Adipocyte (in vitro differentiated cells): Measurements from ENCODE around the gene ZNF330.
"Not testable (repeated sequence)": the region's sequence is repeated elsewhere in the genome, so short reads cannot be mapped to it uniquely, and the experiment has no call there.

Experiments
- DNase-seq: peaks from one replicate; pipeline ENCODE4 v3.0.0-alpha.2; 2015; ENCODE audit warnings: low read depth
- H3K27me3 ChIP-seq: replicated peaks from 2 replicates; pipeline ENCODE4 v1.7.0; 2013; ENCODE audit warnings: mild to moderate bottlenecking, low read length, moderate library complexity; ENCODE audit not compliant: control insufficient read depth, insufficient read depth
- H3K36me3 ChIP-seq: 2 replicates; pipeline ENCODE4 v1.7.0; 2013; ENCODE audit warnings: low read length, mild to moderate bottlenecking, moderate library complexity; ENCODE audit not compliant: control insufficient read depth, insufficient read depth, severe bottlenecking
- H3K4me1 ChIP-seq: 2 replicates; pipeline ENCODE4 v1.7.0; 2013; ENCODE audit warnings: mild to moderate bottlenecking, low read length, moderate library complexity; ENCODE audit not compliant: control insufficient read depth, insufficient read depth
- H3K4me3 ChIP-seq: 2 replicates; pipeline ENCODE4 v1.7.0; 2013; ENCODE audit warnings: mild to moderate bottlenecking, low read length, moderate library complexity
- H3K9ac ChIP-seq: 2 replicates; pipeline ENCODE4 v1.7.0; 2013; ENCODE audit warnings: mild to moderate bottlenecking, low read length, moderate library complexity
- H3K9me3 ChIP-seq: 2 replicates; pipeline ENCODE4 v1.7.0; 2013; ENCODE audit warnings: mild to moderate bottlenecking, low read length, moderate library complexity; ENCODE audit not compliant: control insufficient read depth

The ZNF330 gene

DNA sequence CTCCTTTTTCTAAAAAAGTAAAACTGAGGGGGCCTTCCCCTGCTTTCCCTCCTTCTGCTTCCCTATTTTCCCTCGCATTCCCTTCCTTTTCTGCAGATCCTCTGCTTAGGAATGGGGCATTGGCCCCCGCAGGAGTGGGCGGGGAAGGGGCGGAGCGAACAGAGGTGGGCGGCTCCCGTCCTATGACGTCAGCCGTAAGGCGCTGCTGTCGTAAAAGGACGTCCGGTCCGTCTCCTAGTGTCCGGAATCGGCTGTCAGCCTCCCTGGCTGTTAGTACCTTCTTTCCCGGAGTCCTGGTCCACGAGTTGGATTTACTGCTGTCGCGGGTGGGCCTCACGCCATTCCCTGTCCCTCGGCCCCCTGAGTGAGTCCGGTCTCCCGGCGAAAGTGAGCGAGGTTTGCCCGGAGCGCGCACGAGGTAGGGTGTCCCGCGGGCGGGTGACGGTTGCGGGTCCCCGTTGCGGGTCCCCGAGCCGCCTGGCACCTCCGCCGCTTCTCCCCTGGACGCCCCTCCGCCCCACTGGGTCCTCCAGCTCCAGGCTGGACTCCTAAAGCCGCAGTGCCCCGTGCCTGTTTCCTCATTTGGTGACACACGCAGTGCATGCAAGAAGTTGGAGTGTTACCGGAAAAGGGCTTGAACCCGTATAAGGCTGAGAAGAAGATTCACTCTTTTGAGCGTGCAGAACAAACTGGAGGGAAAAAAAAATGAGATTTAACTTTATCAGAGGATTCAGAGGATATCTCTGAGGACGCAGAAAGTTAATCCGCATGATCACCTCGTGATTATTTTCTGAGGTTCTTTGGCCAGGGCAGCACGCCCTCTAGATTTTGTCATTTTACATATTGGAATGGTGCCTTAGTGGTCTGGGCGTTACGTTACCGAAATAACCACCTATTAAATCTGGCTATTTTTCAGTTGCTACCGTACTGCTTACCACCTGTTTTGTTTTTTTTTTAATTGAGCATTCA, at the start of gene ZNF330:
Gene ZNF330 (plus strand): TSS at position 205 of the 969 bp plus-strand sequence. CDS start 1,477 bp downstream, outside the sequence.
- DNase-seq = peak; percentile 96
- H3K9me3 ChIP-seq = no peaks in the 10 kb centered on the region
- H3K27me3 ChIP-seq = no peaks in the 10 kb centered on the region
- H3K4me3 ChIP-seq = peak within 1 kb of the TSS; percentile 100
- peaks cover 29% of the 10 kb centered on the region for H3K4me1 ChIP-seq
- peaks cover 38% of the 10 kb centered on the region for H3K36me3 ChIP-seq
- H3K9ac ChIP-seq = peak within 1 kb of the TSS; percentile 99

DNA sequence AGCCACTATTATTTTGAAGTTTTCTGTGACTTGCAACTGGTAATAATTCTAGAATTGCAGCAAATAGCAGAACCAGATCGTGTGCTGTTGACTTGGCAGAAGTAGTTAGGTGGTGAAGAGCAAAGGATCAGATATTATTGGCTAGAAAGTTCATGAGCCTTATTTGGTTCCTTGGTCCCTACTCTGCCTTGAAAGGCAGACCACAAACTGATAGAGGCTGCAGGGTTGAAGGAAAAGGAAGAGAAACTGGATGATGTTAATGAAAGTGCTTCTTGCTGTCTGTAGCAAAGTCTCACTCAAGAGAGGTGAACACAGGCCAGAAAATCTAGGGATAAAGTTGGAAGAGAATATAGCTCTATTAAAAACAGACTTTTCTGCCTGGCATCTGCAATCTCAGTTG, 46.2 kb upstream of the ZNF330 start:
- no peaks in the 10 kb centered on the region for H3K9me3 ChIP-seq
- peaks cover 7% of the 10 kb centered on the region for H3K27me3 ChIP-seq
- H3K36me3 ChIP-seq = no peaks in the 10 kb centered on the region
- H3K4me3 ChIP-seq = no peak overlapping the region
- no peak overlapping the region for H3K9ac ChIP-seq
- no peak for DNase-seq
- no peaks in the 10 kb centered on the region for H3K4me1 ChIP-seq

DNA sequence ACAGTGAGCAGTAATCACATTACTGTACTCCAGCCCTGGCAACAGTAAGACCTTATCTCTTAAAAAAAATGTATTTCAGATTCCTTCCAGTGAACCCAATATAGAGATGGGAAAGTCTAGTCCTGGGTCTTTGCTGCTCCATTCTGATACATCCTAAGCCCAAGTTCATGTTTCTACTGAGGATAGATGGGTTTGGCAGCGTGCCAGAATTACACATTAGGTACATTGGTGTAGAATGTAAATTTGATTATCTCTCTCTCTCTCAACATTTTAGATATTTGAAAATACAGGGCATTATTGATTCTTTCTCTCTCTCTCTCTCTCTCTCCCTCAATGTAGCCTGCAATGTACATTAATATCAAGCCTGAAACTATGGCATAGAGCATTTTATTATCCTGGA, 43.5 kb upstream of the ZNF330 start:
- no peak for DNase-seq
- Histone ChIP-seq H3K9ac (no peak overlapping the region), H3K36me3 (no peaks in the 10 kb centered on the region), H3K4me1 (no peaks in the 10 kb centered on the region), H3K4me3 (no peak overlapping the region), H3K27me3 (no peaks in the 10 kb centered on the region), H3K9me3 (no peaks in the 10 kb centered on the region)

DNA sequence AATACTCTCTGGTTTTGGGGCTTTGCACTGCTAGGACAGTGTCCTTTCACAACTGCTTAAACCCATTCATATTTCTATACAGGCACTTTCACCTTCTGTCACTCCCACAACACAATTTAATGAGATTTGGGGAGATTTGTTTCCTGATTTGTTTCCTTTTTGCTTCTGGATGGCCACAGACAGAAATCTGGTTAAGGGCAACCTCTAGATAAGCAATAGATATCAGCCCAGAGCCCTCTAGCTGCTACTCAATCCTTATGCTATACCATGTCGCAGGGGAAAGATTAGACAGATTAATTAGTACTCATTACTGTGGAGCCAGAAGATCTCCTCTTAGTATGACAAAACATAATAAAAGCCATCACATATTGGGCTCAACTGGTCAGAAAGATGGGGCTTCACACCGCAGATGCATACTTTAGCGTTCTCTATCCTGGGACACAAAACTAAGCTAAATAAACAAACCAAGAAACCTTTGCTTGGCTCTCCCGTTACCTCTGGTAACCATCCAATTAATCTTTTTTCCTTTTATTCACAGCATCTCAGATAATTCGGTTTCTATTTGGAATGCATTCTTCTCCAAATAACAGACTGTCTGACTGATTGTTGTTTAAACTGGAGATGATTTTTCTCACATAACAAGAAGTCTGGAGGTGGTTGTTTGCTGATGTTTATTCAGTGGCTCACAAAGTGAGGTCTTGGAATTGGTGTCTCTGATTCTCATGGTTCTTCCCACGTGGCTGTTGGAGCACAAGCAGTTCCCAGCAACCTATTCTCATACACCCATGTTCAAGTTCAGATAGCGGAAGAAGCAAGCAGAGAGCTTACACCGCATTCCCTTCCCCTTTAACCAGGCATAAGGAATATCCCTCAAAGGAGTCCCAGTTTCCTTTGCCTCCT, 41.0 kb upstream of the ZNF330 start:
- Histone ChIP-seq H3K27me3 (no peaks in the 10 kb centered on the region), H3K4me3 (no peak overlapping the region), H3K36me3 (no peaks in the 10 kb centered on the region), H3K9ac (no peak overlapping the region), H3K9me3 (peaks cover 5% of the 10 kb centered on the region), H3K4me1 (no peaks in the 10 kb centered on the region)
- no peak for DNase-seq

DNA sequence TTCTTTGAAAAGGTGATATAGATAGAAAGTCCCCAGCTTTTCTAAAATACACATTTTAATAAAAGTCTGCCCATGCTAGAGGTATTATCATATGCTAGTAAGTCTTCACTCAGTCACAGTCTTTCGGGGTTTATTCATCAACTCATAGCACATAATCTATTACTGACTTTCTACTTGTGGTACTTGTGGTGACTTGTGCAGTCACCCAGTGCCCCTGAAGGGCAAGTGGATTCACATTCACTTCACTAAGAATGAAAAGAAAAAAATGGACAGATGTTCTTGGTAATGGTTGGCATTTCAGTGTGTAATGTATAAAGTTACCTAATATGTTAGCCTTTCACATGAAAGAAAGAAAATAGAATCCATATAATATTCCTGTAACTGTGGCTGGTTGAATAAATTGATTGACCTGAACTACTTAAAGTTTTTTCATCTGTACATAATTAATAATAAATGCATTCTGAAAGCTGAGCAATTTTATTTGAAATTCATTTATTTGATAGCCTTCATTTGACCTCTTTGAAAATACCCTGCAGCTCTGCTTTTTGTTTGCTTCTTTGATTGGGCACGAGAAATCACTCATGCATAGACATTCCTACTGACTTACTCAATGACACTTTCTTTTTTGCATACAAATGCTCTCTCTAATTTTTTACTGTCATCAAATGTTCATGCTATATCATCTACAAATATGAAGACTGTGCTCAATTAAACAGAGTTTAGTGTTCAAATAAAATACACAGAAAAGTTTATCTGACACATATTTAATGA, 39.5 kb upstream of the ZNF330 start:
- no peak overlapping the region for H3K4me3 ChIP-seq
- no peaks in the 10 kb centered on the region for H3K27me3 ChIP-seq
- no peaks in the 10 kb centered on the region for H3K36me3 ChIP-seq
- no peak overlapping the region for H3K9ac ChIP-seq
- peaks cover 5% of the 10 kb centered on the region for H3K9me3 ChIP-seq
- peak; percentile 14 for DNase-seq
- H3K4me1 ChIP-seq = no peaks in the 10 kb centered on the region

DNA sequence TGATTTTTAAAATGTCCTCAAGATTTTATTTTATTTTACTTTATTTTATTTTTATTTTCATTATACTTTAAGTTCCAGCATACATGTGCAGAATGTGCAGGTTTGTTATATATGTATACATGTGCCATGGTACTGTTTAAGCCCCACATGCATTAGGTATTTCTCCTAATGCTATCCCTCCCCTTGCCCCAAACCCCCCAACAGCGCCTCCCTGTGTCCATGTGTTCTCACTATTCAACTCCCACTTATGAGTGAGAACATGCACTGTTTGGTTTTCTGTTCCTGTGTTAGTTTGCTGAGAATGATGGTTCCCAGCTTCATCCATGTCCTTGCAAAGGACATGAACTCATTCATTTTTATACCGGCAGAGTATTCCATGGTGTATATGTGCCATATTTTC, 37.2 kb upstream of the ZNF330 start:
- H3K9me3 ChIP-seq, H3K9ac ChIP-seq, H3K36me3 ChIP-seq, H3K4me1 ChIP-seq, DNase-seq, H3K4me3 ChIP-seq, H3K27me3 ChIP-seq: not testable (repeated sequence)

DNA sequence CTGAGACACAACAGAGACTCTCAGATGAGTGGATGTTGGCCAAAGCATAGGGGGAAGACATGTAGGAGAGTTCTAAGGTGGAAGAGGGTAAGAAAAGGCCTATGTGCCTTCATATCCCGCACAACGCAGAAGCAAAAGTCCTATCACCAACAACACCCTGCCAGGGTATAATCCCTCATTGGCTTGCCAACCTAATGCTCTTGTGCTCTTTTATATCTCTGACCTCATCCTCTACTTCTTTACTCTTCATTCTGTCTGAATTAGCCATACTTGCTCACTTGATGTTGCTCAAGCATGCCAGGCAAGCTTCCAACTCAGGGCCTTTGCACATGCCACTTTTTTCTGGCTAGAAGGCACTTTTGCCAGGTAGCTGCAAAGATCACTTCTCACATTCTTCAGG, 28.1 kb upstream of the ZNF330 start:
- H3K36me3 ChIP-seq = no peaks in the 10 kb centered on the region
- H3K4me3 ChIP-seq = no peak overlapping the region
- no peak for DNase-seq
- H3K9me3 ChIP-seq = no peaks in the 10 kb centered on the region
- no peaks in the 10 kb centered on the region for H3K4me1 ChIP-seq
- peaks cover 9% of the 10 kb centered on the region for H3K27me3 ChIP-seq
- H3K9ac ChIP-seq = no peak overlapping the region

DNA sequence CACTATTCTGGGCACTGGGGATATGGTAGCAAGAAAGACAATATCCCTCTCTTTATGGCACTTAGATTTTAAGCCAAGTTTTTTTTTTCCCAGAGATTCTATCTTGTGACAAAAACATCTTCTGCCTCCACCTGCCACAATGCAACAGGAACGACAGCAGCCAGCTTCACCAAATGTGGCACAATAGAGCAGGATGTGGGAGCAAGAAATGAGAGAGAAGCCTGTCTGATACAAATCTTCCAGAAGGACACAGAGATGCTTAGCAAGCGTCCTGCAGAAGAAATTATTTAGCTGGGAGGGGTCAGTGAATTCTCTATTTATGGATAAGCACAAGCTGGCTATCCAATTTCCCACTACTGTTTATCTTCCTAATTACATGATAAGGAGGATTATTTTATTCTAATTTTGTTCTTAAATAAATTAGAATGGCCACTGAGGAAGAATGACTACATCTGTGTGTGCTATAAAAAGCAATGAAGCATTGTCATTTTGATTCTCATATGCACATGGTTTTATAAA, 27.1 kb upstream of the ZNF330 start:
- H3K4me3 ChIP-seq = no peak overlapping the region
- peaks cover 8% of the 10 kb centered on the region for H3K27me3 ChIP-seq
- no peaks in the 10 kb centered on the region for H3K4me1 ChIP-seq
- no peaks in the 10 kb centered on the region for H3K36me3 ChIP-seq
- no peak overlapping the region for H3K9ac ChIP-seq
- no peak for DNase-seq
- H3K9me3 ChIP-seq = no peaks in the 10 kb centered on the region

DNA sequence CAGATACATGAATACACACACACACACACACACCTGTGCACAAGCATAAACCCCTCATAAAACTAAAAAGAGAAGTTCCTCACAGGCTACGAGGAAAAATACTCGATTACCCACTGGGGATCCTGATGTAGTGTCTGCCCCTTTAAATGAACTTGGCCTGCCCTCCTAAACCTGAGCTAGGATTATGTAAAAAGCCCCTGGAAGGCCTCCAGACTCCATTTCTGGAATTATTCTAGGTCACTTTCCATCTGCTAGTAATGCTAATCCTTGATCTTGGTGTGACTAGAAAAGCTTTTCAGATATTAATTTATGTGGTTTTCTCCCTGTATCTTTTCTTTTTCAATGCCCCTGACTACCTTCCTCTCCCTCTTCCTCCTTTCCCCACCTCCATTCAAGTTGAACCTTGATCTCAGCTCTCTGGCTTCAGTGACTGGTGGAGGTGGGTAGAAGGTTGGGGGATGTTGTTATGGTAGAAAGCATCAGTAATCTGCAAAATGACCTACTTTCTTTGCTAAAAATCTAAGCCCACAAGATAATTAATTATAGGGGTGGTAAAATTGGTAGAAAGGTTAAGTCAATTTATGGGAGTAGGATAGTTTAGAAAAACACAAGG, 25.5 kb upstream of the ZNF330 start:
- Histone ChIP-seq H3K36me3 (no peaks in the 10 kb centered on the region), H3K4me3 (no peak overlapping the region), H3K9me3 (no peaks in the 10 kb centered on the region), H3K9ac (no peak overlapping the region), H3K27me3 (no peaks in the 10 kb centered on the region), H3K4me1 (no peaks in the 10 kb centered on the region)
- DNase-seq = no peak

DNA sequence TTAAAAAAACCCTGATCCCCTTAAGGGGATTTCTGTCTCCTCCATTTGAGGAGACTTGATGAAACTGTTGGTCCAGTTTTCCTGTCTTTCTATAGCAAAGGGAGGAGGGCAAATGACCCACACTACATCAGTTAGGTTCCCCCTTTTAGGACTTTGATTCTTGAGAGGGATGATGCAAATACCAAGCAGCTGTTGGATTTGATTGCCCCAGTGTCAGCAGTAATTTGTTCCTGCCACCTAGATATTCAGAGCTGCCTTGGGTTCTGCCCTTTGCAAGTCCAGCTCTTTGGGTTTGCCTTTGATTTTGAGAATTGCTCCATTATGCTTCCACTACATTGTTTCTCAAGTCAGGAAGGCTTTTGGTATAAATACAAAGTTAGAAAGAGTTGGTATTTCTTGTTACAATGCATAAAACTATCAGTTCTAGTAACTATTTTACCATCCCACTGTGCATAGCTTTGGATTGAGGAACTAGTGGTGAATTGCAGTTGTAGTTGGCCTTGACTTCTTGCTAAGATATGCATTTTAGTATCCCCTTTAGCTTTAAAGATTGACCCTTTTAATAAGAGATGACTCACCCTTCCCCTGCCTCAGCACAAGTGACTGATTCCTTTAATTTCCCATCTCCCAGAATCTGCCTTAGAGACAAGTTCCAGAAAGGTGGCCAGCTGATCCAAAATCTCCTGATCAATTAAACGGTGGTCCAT, 24.3 kb upstream of the ZNF330 start:
- H3K9ac ChIP-seq = no peak overlapping the region
- H3K36me3 ChIP-seq = no peaks in the 10 kb centered on the region
- H3K9me3 ChIP-seq = no peaks in the 10 kb centered on the region
- no peaks in the 10 kb centered on the region for H3K4me1 ChIP-seq
- no peak overlapping the region for H3K4me3 ChIP-seq
- no peak for DNase-seq
- H3K27me3 ChIP-seq = no peaks in the 10 kb centered on the region
